ENCODE data around the gene OR2A7. TPM values are rescaled to one million over a fixed set of nuclear protein-coding genes. Genes with fewer than 3 reads are reported as not detected.

Gene OR2A7
- 0.94 TPM for total RNA-seq

GRCh38 chr7:144264692-144265091 lies at the start of gene OR2A7:
Gene OR2A7 (minus strand): TSS chr7:144264792. CDS start chr7:144259628, 5,164 bp downstream.

GRCh38 chr7:144311872-144312469 lies 47.4 kb upstream of the OR2A7 start, which contains the start of gene OR2A1:
Gene OR2A1 (plus strand): TSS chr7:144312419. CDS start chr7:144318125, 5,706 bp downstream.

GRCh38 chr7:144269188-144269587 lies 4.6 kb upstream of the OR2A7 start, which contains the start of gene CTAGE8:
Gene CTAGE8 (minus strand): TSS chr7:144269288. CDS start chr7:144269250, 38 bp downstream.

GRCh38 chr7:144239365-144239764 lies 25.2 kb downstream of the OR2A7 start, which contains the start of gene OR2A42:
Gene OR2A42 (minus strand): TSS chr7:144239605. CDS start chr7:144232843, 6,762 bp downstream.

Other genes with a start within 250 kb of the OR2A7 start
- gene OR2A5, start 215.8 kb downstream of the OR2A7 start, total RNA-seq = not detected
- not detected for gene OR2A25, start 195.0 kb downstream of the OR2A7 start, total RNA-seq
- gene OR2A12, start 178.5 kb downstream of the OR2A7 start, total RNA-seq = not detected
- not detected for gene OR2A2, start 155.2 kb downstream of the OR2A7 start, total RNA-seq
- gene OR2A14, start 141.6 kb downstream of the OR2A7 start, total RNA-seq = not detected
- gene CTAGE4, start 81.3 kb downstream of the OR2A7 start, total RNA-seq = 1.6 TPM
- 1.6 TPM for gene ARHGEF35, start 69.0 kb downstream of the OR2A7 start, total RNA-seq
- under 0.01 TPM for gene OR2A42, start 25.2 kb downstream of the OR2A7 start, total RNA-seq
- not detected for gene CTAGE8, start 4.5 kb upstream of the OR2A7 start, total RNA-seq
- not detected for gene OR2A1, start 47.6 kb upstream of the OR2A7 start, total RNA-seq
- gene ARHGEF5, start 90.6 kb upstream of the OR2A7 start, total RNA-seq = 1.3 TPM
- not detected for gene NOBOX, start 138.9 kb upstream of the OR2A7 start, total RNA-seq